ENCODE data around the gene RIMBP2.

DNA sequence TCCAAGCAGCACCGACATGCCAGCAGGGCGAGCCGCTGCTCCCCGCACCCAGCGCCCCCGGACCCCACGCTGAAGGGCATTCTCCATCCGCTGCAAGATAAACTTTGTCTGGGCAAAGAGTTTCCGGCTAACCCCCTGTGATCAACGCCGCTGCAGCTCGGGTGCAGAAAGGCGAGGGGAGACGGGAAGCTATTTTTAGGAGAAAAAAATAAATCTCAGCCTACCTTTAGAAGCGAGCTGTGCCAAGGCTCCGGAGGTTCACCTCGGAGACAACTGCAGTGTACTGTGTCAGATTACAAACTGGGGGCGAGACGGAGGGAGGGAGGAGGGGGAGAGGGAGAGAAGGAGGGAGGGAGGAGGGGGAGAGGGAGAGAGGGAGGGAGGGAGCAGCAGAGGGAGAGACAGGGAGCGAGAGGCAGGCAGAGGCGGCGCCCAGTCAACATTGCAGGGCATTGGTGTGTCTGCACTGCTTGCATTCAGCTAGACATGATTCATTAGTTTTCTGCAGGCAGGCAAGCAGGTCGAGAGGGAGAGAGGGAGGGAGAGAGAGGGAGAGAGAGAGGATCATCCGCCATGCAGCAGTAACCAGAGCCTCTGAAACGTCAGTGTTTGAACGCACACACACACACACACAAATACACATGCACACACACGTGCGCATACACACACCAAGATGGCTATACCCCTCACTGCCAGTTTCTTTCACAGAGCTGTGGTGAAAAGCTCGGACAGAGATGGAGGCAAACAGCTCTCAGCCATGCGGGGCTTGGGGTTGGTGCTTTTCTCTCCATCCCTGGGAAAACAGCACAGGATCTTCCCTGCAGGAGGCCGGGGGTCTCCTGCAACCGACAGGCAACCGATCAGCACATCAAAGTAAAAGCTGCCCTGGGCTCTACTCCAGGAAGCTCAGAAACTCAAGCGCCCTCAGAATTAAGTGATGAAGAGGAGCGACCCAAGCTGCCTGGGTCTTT lies at the start of gene RIMBP2:
- TF ChIP-seq, protein P1, sequence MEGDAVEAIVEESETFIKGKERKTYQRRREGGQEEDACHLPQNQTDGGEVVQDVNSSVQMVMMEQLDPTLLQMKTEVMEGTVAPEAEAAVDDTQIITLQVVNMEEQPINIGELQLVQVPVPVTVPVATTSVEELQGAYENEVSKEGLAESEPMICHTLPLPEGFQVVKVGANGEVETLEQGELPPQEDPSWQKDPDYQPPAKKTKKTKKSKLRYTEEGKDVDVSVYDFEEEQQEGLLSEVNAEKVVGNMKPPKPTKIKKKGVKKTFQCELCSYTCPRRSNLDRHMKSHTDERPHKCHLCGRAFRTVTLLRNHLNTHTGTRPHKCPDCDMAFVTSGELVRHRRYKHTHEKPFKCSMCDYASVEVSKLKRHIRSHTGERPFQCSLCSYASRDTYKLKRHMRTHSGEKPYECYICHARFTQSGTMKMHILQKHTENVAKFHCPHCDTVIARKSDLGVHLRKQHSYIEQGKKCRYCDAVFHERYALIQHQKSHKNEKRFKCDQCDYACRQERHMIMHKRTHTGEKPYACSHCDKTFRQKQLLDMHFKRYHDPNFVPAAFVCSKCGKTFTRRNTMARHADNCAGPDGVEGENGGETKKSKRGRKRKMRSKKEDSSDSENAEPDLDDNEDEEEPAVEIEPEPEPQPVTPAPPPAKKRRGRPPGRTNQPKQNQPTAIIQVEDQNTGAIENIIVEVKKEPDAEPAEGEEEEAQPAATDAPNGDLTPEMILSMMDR (IDR thresholded peaks at IDR 0.05): no peak
- no peak for TF ChIP-seq POLR2A (IDR thresholded peaks at IDR 0.05)

Measured in vagina (tissue), 2 donors.